Neural cell (in vitro differentiated cells): Measurements from ENCODE around the gene PHACTR3. TPM values are rescaled to one million over a fixed set of nuclear protein-coding genes. Genes with fewer than 3 reads are reported as not detected.

Source experiments
- H2AFZ ChIP-seq: fragments of 200-600, 300-800 bp; sonication (generic), shearing (Covaris generic); 2 replicates; pipeline ENCODE4 v1.6.0; 2014; ENCODE audit warnings: low read depth, mild to moderate bottlenecking, antibody characterized with exemption, low read length, moderate library complexity
- H3F3A ChIP-seq: fragments of 200-600 bp; shearing (Covaris generic); 2 replicates; pipeline ENCODE4 v1.6.1; 2016; ENCODE audit warnings: mild to moderate bottlenecking, moderate library complexity, mixed read lengths, antibody characterized with exemption, low read length; ENCODE audit not compliant: insufficient read depth, poor library complexity, severe bottlenecking
- H3K27ac ChIP-seq: fragments of 200-600, 300-800 bp; sonication (generic), shearing (Covaris generic); 2 replicates; pipeline ENCODE4 v1.5.1; 2014; ENCODE audit warnings: mild to moderate bottlenecking, low read length, moderate library complexity
- H3K27me3 ChIP-seq: fragments of 300-800, 200-600 bp; sonication (generic), shearing (Covaris generic); 2 replicates; pipeline ENCODE4 v1.6.0; 2014; ENCODE audit warnings: mild to moderate bottlenecking, low read depth, low read length, moderate library complexity; ENCODE audit not compliant: insufficient read depth
- H3K36me3 ChIP-seq: fragments of 300-800, 200-600 bp; sonication (generic), shearing (Covaris generic); 2 replicates; pipeline ENCODE4 v1.5.1; 2014; ENCODE audit warnings: mild to moderate bottlenecking, antibody characterized with exemption, low read length, moderate library complexity; ENCODE audit not compliant: insufficient read depth
- H3K4me2 ChIP-seq: fragments of 300-800, 200-600 bp; sonication (generic), shearing (Covaris generic); 2 replicates; pipeline ENCODE4 v1.6.0; 2014; ENCODE audit warnings: mild to moderate bottlenecking, low read length
- H3K4me3 ChIP-seq: fragments of 300-800, 200-600 bp; sonication (generic), shearing (Covaris generic); 2 replicates; pipeline ENCODE4 v1.5.1; 2014; ENCODE audit warnings: mild to moderate bottlenecking, low read length, moderate library complexity
- H3K79me2 ChIP-seq: fragments of 200-600 bp; shearing (Covaris generic); replicated peaks from 2 replicates; pipeline ENCODE4 v1.6.0; 2014; ENCODE audit warnings: mild to moderate bottlenecking, low read length, moderate library complexity; ENCODE audit not compliant: insufficient read depth
- H3K9ac ChIP-seq: fragments of 300-800, 200-600 bp; sonication (generic), shearing (Covaris generic); 2 replicates; pipeline ENCODE4 v1.6.1; 2016; ENCODE audit warnings: mild to moderate bottlenecking, low read length, mixed read lengths
- H3K9me2 ChIP-seq: fragments of 200-600 bp; shearing (Covaris generic); 2 replicates; pipeline ENCODE4 v1.6.1; 2016; ENCODE audit warnings: mild to moderate bottlenecking, low read length, mixed read lengths; ENCODE audit not compliant: insufficient read depth
- H3K9me3 ChIP-seq: fragments of 200-600, 300-800 bp; sonication (generic), shearing (Covaris generic); 2 replicates; pipeline ENCODE4 v1.6.1; 2016; ENCODE audit warnings: mild to moderate bottlenecking, mixed run types, low read length, moderate library complexity, mixed read lengths
- H4K20me1 ChIP-seq: fragments of 200-600 bp; shearing (Covaris generic); 2 replicates; pipeline ENCODE4 v1.6.1; 2016; ENCODE audit warnings: mild to moderate bottlenecking, mixed run types; ENCODE audit not compliant: insufficient read depth
- EP300 ChIP-seq: fragments of 450-650 bp; conservative IDR thresholded peaks from 2 replicates; pipeline ENCODE4 v1.6.1; 2014; ENCODE audit warnings: antibody characterized with exemption, mild to moderate bottlenecking, moderate library complexity; ENCODE audit not compliant: poor library complexity, severe bottlenecking
- EZH2 ChIP-seq: fragments of 200-600, 300-800 bp; shearing (Covaris generic), sonication (generic); IDR thresholded peaks from 2 replicates; pipeline ENCODE4 v1.6.1; 2014; ENCODE audit warnings: antibody characterized with exemption, low read length, borderline replicate concordance, mild to moderate bottlenecking; ENCODE audit not compliant: insufficient read depth, poor library complexity, severe bottlenecking
- MXI1 ChIP-seq: fragments of 450-650 bp; conservative IDR thresholded peaks from 2 replicates; pipeline ENCODE4 v1.6.1; 2014; ENCODE audit warnings: antibody characterized with exemption, mild to moderate bottlenecking; ENCODE audit not compliant: poor library complexity, severe bottlenecking
- POLR2AphosphoS5 ChIP-seq: IDR thresholded peaks from 2 replicates; pipeline ENCODE4 v1.6.1; 2012
- RAD21 ChIP-seq: fragments of 450-650 bp; conservative IDR thresholded peaks from 2 replicates; pipeline ENCODE4 v1.6.1; 2014; ENCODE audit warnings: antibody characterized with exemption, mild to moderate bottlenecking, moderate library complexity
- SMC3 ChIP-seq: fragments of 450-650 bp; conservative IDR thresholded peaks from 2 replicates; pipeline ENCODE4 v1.6.1; 2014; ENCODE audit warnings: antibody characterized with exemption, mild to moderate bottlenecking, moderate library complexity; ENCODE audit not compliant: poor library complexity
- polyA plus RNA-seq: library from polyadenylated mRNA; depleted of rRNA; stranded (reverse); fragments of >200 nt; gene quantifications from 2 replicates; pipeline ENCODE4 v1.2.3, GENCODE V29; 2014
- TF ChIP-seq, protein P1 (sequence below): IDR thresholded peaks from 2 replicates; pipeline ENCODE4 v1.6.1; 2012; ENCODE audit warnings: borderline replicate concordance

The PHACTR3 gene
- polyA plus RNA-seq, 1 donor from 2014 or later = 1.3 TPM

DNA sequence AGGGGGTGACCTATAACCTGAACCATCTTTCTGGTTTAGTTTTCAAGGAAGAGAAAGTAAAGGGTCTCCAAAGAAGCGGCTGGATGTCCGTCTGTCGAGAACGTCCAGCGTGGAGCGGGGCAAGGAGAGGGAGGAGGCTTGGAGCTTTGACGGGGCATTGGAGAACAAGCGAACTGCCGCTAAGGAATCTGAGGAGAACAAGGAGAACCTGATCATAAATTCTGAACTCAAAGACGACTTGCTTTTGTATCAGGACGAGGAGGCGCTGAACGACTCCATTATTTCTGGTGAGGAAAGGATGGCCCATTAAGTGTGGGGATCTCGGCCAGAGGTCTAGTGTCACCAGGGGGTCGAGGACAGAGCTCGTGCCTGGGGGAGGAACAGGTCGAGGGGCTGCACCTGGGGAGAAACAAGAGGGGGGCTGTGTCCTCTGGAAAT, 169.9 kb downstream of the PHACTR3 start:
- Histone ChIP-seq H2AFZ (no peak overlapping the region), H3K9me3 (peaks cover 11% of the 10 kb centered on the region), H3K9ac (no peak overlapping the region), H4K20me1 (no peaks in the 10 kb centered on the region), H3K36me3 (no peaks in the 10 kb centered on the region), H3F3A (no peaks in the 10 kb centered on the region), H3K4me2 (no peak overlapping the region), H3K27ac (no peak overlapping the region), H3K27me3 (no peaks in the 10 kb centered on the region), H3K79me2 (no peaks in the 10 kb centered on the region), H3K4me3 (no peak overlapping the region), H3K9me2 (no peaks in the 10 kb centered on the region)
- TF ChIP-seq POLR2AphosphoS5 (no peak), RAD21 (no peak), EZH2 (no peak)
- TF ChIP-seq, protein P1, sequence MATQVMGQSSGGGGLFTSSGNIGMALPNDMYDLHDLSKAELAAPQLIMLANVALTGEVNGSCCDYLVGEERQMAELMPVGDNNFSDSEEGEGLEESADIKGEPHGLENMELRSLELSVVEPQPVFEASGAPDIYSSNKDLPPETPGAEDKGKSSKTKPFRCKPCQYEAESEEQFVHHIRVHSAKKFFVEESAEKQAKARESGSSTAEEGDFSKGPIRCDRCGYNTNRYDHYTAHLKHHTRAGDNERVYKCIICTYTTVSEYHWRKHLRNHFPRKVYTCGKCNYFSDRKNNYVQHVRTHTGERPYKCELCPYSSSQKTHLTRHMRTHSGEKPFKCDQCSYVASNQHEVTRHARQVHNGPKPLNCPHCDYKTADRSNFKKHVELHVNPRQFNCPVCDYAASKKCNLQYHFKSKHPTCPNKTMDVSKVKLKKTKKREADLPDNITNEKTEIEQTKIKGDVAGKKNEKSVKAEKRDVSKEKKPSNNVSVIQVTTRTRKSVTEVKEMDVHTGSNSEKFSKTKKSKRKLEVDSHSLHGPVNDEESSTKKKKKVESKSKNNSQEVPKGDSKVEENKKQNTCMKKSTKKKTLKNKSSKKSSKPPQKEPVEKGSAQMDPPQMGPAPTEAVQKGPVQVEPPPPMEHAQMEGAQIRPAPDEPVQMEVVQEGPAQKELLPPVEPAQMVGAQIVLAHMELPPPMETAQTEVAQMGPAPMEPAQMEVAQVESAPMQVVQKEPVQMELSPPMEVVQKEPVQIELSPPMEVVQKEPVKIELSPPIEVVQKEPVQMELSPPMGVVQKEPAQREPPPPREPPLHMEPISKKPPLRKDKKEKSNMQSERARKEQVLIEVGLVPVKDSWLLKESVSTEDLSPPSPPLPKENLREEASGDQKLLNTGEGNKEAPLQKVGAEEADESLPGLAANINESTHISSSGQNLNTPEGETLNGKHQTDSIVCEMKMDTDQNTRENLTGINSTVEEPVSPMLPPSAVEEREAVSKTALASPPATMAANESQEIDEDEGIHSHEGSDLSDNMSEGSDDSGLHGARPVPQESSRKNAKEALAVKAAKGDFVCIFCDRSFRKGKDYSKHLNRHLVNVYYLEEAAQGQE = no peak

DNA sequence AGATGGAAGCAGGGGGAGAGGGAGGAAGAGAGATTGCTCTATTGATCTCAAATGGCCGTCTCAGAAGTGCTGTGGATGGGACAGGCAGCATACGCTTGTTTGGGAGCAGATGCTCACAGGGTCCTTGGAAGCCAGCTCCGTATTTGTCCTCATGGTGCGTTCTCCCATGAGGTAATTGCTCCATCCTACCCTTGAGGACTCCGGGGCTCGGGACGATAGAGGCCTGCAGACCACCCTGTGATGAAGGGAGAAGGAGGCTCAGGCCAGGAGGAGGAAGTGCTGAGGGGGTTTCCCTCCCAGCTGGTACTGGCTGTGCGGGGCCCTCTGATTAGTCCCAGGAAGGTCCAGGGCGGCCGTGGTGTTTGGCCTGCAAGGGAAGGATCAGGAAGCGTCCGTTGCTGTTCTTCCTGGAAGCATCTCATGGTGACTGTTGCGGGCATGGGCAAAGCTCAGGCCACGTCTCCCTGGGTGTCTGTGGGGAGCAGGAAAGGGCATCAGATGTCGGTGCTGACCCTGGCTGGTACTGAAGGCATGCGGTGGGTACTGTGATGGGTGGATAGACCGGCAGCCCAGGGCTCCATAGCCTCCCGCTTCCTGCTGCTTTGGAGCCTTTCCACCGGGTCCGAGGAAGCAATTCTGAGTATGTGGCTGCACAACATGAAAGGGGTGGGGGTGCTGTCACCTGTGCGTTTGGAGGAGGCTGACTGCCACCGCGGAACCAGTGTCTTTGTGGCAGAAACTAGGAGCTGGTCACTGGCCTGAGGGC, 170.8 kb downstream of the PHACTR3 start:
- H3K79me2 ChIP-seq = no peaks in the 10 kb centered on the region
- TF ChIP-seq SMC3 (no peak), MXI1 (no peak), EP300 (no peak)
- TF ChIP-seq, protein P1 = no peak
- H3K27me3 ChIP-seq = no peaks in the 10 kb centered on the region
- H3K9me2 ChIP-seq = no peaks in the 10 kb centered on the region
- H3K9me3 ChIP-seq = peaks cover 11% of the 10 kb centered on the region
- no peak overlapping the region for H3K4me3 ChIP-seq
- H3K4me2 ChIP-seq = no peak overlapping the region
- H2AFZ ChIP-seq = no peak overlapping the region
- no peak overlapping the region for H3K27ac ChIP-seq
- H4K20me1 ChIP-seq = no peaks in the 10 kb centered on the region
- H3K36me3 ChIP-seq = no peaks in the 10 kb centered on the region
- H3F3A ChIP-seq = no peaks in the 10 kb centered on the region
- H3K9ac ChIP-seq = no peak overlapping the region
